Neutrophil (primary cell): ENCODE results near the gene LLGL1.
A peak's percentile ranks its signal among the peaks of the same experiment; 100 is the strongest.

ENCODE experiments used
- H3K27ac ChIP-seq: fragments of 200-600 bp; sonication (generic); 2 replicates; pipeline ENCODE4 v1.5.1; 2016; ENCODE audit warnings: mild to moderate bottlenecking, moderate library complexity
- H3K27me3 ChIP-seq: fragments of 200-600 bp; sonication (generic); 2 replicates; pipeline ENCODE4 v1.6.0; 2016; ENCODE audit warnings: mild to moderate bottlenecking
- H3K36me3 ChIP-seq: fragments of 200-600 bp; sonication (generic); 2 replicates; pipeline ENCODE4 v1.5.1; 2017
- H3K4me1 ChIP-seq, 2 experiments: fragments of 200-600 bp in 1 of 2; sonication (generic) in 1 of 2; 1 replicate in 1 of 2; 2 replicates in 1 of 2; pipeline versions ENCODE4 v1.5.1 to v1.6.1; 2013 to 2016; ENCODE audit warnings: low read depth in 1 of 2, low read length in 1 of 2, mild to moderate bottlenecking in 1 of 2, moderate library complexity in 1 of 2; ENCODE audit not compliant: control insufficient read depth in 1 of 2, insufficient read depth in 1 of 2
- H3K4me3 ChIP-seq, 2 experiments: fragments of 200-600 bp in 1 of 2; sonication (generic) in 1 of 2; 1 replicate in 1 of 2; 2 replicates in 1 of 2; pipeline ENCODE4 v1.5.1; 2013 to 2016; ENCODE audit warnings: low read depth in 1 of 2, low read length in 1 of 2, mild to moderate bottlenecking in 1 of 2, moderate library complexity in 1 of 2
- H3K9me3 ChIP-seq: fragments of 200-600 bp; sonication (generic); 2 replicates; pipeline ENCODE4 v1.5.1; 2016
- TF ChIP-seq, protein P1 (sequence below): fragments of 200-600 bp; sonication (generic); IDR thresholded peaks from 2 replicates; pipeline ENCODE4 v1.5.1; 2016; ENCODE audit warnings: antibody characterized with exemption

The LLGL1 gene

DNA sequence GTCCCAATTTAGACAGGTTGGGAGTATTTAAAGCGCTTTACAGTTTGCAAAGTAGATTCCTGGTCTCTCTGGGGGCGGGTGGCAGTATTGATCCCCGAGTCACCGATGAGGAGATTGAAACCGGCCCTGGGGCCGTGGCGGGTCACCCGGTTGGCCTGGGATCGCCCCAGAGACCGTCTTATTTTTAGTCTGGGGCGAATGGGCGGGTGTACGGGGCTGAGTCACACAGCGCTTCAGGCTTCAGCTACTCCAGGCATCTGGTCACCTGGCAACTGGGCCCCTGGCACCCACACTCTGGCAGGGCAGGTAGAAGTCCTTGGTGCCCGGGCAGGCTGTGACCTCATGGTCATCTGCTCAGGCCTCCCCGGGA is 35.7 kb downstream of the LLGL1 start:
- TF ChIP-seq, protein P1, sequence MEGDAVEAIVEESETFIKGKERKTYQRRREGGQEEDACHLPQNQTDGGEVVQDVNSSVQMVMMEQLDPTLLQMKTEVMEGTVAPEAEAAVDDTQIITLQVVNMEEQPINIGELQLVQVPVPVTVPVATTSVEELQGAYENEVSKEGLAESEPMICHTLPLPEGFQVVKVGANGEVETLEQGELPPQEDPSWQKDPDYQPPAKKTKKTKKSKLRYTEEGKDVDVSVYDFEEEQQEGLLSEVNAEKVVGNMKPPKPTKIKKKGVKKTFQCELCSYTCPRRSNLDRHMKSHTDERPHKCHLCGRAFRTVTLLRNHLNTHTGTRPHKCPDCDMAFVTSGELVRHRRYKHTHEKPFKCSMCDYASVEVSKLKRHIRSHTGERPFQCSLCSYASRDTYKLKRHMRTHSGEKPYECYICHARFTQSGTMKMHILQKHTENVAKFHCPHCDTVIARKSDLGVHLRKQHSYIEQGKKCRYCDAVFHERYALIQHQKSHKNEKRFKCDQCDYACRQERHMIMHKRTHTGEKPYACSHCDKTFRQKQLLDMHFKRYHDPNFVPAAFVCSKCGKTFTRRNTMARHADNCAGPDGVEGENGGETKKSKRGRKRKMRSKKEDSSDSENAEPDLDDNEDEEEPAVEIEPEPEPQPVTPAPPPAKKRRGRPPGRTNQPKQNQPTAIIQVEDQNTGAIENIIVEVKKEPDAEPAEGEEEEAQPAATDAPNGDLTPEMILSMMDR: no peak
- Histone ChIP-seq H3K36me3 (peaks cover 36% of the 10 kb centered on the region), H3K4me3 (peak overlapping the region; percentile 76 to 98), H3K9me3 (no peaks in the 10 kb centered on the region), H3K4me1 (peaks cover 47 to 48% of the 10 kb centered on the region in 2 experiments), H3K27me3 (no peaks in the 10 kb centered on the region), H3K27ac (peak overlapping the region; percentile 92)

DNA sequence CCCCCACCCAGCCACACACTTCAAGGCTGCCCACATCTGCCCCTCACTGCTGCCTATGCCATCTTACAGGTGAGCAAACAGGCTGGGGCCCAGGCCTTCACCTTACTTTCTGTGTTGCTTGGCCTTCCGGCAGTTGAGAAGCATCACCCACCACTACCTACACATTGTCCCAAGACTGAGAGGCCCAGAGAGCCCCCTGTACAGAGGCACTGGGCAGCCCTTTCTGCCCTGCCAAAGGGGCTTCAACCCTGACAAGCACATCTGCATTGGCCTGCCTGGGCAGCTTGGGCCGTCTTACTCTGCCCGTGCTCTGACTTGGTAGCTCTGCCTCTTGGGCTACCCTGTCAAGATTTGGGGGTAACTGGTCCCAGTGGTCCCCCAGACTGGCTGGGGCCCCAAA is 36.2 kb downstream of the LLGL1 start:
- peak overlapping the region; percentile 92 for H3K27ac ChIP-seq
- TF ChIP-seq, protein P1: no peak
- no peaks in the 10 kb centered on the region for H3K9me3 ChIP-seq
- H3K27me3 ChIP-seq: no peaks in the 10 kb centered on the region
- H3K36me3 ChIP-seq: peaks cover 30% of the 10 kb centered on the region
- H3K4me3 ChIP-seq: peak overlapping the region; percentile 76 to 98
- H3K4me1 ChIP-seq: peaks cover 42 to 43% of the 10 kb centered on the region in 2 experiments

DNA sequence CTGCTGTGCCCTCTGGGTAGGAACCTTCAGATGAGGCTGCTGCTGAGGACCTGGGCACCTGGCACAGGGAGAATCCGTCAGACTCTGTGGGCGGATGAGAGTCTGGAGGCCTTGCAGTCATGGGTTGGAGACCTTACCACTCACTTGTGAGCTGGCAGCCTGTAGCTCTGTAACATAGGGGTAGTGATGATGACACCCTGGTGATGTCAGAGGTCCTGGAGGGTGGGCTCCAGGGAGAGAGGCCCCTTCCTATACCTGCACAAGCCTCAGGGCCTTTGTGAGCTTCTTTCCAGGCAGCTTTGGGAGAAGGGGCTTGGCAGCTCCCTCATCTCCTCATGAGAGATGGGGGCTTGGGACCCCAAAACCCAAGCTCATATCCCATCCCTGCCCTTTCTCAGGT is 36.7 kb downstream of the LLGL1 start:
- TF ChIP-seq, protein P1: no peak
- H3K36me3 ChIP-seq: peaks cover 29% of the 10 kb centered on the region
- H3K9me3 ChIP-seq: no peaks in the 10 kb centered on the region
- H3K27ac ChIP-seq: no peak overlapping the region
- no peak overlapping the region for H3K4me3 ChIP-seq
- H3K27me3 ChIP-seq: no peaks in the 10 kb centered on the region
- peaks cover 37 to 38% of the 10 kb centered on the region in 2 experiments for H3K4me1 ChIP-seq

DNA sequence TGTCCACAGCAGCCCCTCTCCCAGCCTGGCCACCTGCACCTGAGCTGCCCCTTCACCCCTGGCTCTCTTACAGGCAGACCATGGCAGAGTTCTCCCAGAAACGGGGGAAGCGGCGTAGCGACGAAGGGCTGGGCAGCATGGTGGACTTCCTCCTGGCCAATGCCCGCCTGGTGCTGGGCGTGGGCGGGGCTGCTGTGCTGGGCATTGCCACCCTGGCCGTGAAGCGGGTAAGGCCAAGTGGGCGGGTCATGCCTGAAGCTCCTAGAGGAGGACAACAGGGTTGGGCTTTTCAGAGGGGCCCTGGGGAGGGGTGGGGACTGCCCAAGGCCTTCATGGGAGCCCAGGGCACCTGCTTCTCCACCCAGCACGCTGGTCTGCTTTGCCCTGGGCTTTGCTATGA is 37.2 kb downstream of the LLGL1 start:
- TF ChIP-seq, protein P1: no peak
- H3K9me3 ChIP-seq: no peaks in the 10 kb centered on the region
- peaks cover 32 to 33% of the 10 kb centered on the region in 2 experiments for H3K4me1 ChIP-seq
- no peaks in the 10 kb centered on the region for H3K27me3 ChIP-seq
- no peak overlapping the region for H3K4me3 ChIP-seq
- H3K27ac ChIP-seq: no peak overlapping the region
- peaks cover 29% of the 10 kb centered on the region for H3K36me3 ChIP-seq

DNA sequence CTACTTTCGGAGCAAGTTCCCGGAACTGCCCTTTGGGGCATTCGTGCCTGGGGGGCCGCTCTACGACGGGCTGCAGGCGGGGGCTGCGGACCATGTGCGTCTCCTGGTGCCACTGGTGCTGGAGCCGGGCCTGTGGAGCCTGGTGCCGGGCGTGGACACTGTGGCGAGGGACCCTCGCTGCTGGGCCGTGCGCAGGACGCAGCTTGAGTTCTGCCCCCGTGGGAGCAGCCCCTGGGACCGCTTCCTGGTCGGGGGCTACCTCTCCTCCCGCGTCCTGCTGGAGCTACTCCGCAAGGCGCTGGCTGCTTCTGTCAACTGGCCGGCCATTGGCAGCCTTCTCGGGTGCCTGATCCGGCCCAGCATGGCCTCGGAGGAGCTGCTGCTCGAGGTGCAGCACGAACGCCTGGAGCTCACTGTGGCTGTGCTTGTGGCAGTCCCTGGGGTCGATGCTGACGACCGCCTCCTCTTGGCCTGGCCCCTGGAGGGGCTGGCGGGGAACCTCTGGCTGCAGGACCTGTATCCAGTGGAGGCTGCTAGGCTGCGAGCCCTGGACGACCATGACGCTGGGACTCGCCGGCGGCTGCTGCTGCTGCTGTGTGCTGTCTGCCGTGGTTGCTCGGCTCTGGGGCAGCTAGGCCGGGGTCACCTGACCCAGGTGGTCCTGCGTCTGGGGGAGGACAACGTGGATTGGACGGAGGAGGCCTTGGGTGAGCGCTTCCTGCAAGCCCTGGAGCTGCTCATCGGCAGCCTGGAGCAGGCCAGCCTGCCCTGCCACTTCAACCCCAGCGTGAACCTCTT is 38.6 kb downstream of the LLGL1 start:
- Histone ChIP-seq H3K4me1 (peaks cover 25 to 26% of the 10 kb centered on the region in 2 experiments), H3K36me3 (peaks cover 29% of the 10 kb centered on the region), H3K27me3 (no peaks in the 10 kb centered on the region), H3K4me3 (no peak overlapping the region), H3K9me3 (no peaks in the 10 kb centered on the region), H3K27ac (no peak overlapping the region)
- TF ChIP-seq, protein P1: no peak
